Fibroblast of lung (primary cell): ENCODE data around the gene SYNDIG1. TPM values are rescaled to one million over a fixed set of nuclear protein-coding genes. Genes with fewer than 3 reads are reported as not detected.
A peak's percentile ranks its signal among the peaks of the same experiment; 100 is the strongest.

Source experiments
- DNase-seq, 2 donors: peaks; one replicate each; pipeline versions ENCODE4 v3.0.0 to v3.0.0-alpha.2; 2010; ENCODE audit warnings: low read depth in 2 of 2
- H2AFZ ChIP-seq: 2 replicates; pipeline ENCODE4 v1.5.1; 2012; ENCODE audit warnings: low read length, control low read depth, inconsistent platforms
- H3K27ac ChIP-seq: 2 replicates; pipeline ENCODE4 v1.5.1; 2011; ENCODE audit warnings: low read length, control low read depth; ENCODE audit not compliant: insufficient read depth
- H3K27me3 ChIP-seq: 2 replicates; pipeline ENCODE4 v1.5.1; 2011; ENCODE audit warnings: mild to moderate bottlenecking, low read length; ENCODE audit not compliant: control insufficient read depth, insufficient read depth
- H3K36me3 ChIP-seq: 2 replicates; pipeline ENCODE4 v1.5.1; 2011; ENCODE audit warnings: low read length; ENCODE audit not compliant: control insufficient read depth, insufficient read depth
- H3K4me1 ChIP-seq: 2 replicates; pipeline ENCODE4 v1.5.1; 2011; ENCODE audit warnings: low read length; ENCODE audit not compliant: control insufficient read depth, insufficient read depth; ENCODE audit errors: extremely low read depth
- H3K4me2 ChIP-seq: 2 replicates; pipeline ENCODE4 v1.5.1; 2011; ENCODE audit warnings: low read length, control low read depth; ENCODE audit not compliant: insufficient read depth; ENCODE audit errors: extremely low read depth
- H3K4me3 ChIP-seq, 4 experiments: fragments of 200-600 bp in 1 of 4; sonication (generic) in 1 of 4; replicated peaks in 1 of 4; 2 replicates each; pipeline ENCODE4 v1.5.1; 2011 to 2016; ENCODE audit warnings: low read length in 4 of 4, low read depth in 3 of 4, mild to moderate bottlenecking in 3 of 4, control low read depth in 2 of 4, inconsistent platforms in 1 of 4, mixed read lengths in 1 of 4; ENCODE audit not compliant: insufficient read depth in 1 of 4; ENCODE audit errors: control extremely low read depth in 1 of 4
- H3K79me2 ChIP-seq: 2 replicates; pipeline ENCODE4 v1.5.1; 2012; ENCODE audit warnings: mild to moderate bottlenecking, low read length, inconsistent platforms; ENCODE audit not compliant: control insufficient read depth, insufficient read depth
- H3K9ac ChIP-seq: 2 replicates; pipeline ENCODE4 v1.5.1; 2011; ENCODE audit warnings: mild to moderate bottlenecking, low read length, control low read depth; ENCODE audit not compliant: insufficient read depth
- H3K9me3 ChIP-seq: 2 replicates; pipeline ENCODE4 v1.5.1; 2012; ENCODE audit warnings: low read depth, low read length; ENCODE audit not compliant: control insufficient read depth, insufficient read depth
- H4K20me1 ChIP-seq: 2 replicates; pipeline ENCODE4 v1.5.1; 2011; ENCODE audit warnings: low read length; ENCODE audit not compliant: control insufficient read depth, insufficient read depth; ENCODE audit errors: extremely low read depth
- EZH2 ChIP-seq: IDR thresholded peaks from 2 replicates; pipeline ENCODE4 v1.5.1; 2012; ENCODE audit warnings: low read length, control low read depth, mild to moderate bottlenecking; ENCODE audit errors: missing control alignments
- polyA plus RNA-seq, 2 donors: library from polyadenylated mRNA; depleted of rRNA in 1 of 2; stranded (reverse) in 1 of 2; unstranded in 1 of 2; fragments of >200 nt; gene quantifications; 2 replicates each; pipeline ENCODE4 v1.2.1, GENCODE V29; 2011 to 2012; ENCODE audit warnings: missing spikeins in 1 of 2
- total RNA-seq: library from RNA; depleted of rRNA; stranded (reverse); fragments of >200 nt; gene quantifications from 2 replicates; pipeline ENCODE4 v1.2.1, GENCODE V29; 2014
- TF ChIP-seq, protein P1 (sequence below), 2 donors: IDR thresholded peaks in 1 of 2; conservative IDR thresholded peaks in 1 of 2; 1 replicate in 1 of 2; 2 replicates in 1 of 2; pipeline ENCODE4 v1.5.1; 2011 to 2012; ENCODE audit warnings: low read length in 2 of 2, control low read depth in 1 of 2, inconsistent platforms in 1 of 2, low read depth in 1 of 2, mild to moderate bottlenecking in 1 of 2

Gene SYNDIG1
- total and polyA plus RNA-seq, 2 donors (not counting 1 experiment from before 2014, with no cell fraction given) = 0.02 to 0.17 TPM

DNA sequence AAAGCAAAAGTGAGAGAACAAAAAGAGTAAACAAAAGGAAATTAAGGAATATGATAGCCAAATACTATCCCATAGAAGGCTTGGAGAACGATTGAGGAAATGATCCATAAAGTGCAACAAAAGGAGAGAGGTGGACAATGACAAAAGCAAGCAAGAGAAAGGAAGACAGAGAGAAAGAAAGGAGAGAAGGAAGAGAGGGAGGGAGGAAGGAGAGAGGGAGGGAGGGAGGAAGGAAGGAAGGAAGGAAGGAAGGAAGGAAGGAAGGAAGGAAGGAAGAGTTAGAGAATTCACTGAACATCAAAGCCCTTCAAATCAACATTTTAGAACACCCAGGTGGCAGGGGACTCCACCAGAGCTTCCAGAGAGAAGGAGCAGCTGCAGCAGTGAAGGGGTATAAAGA, 185.0 kb downstream of the SYNDIG1 start:
- no peak overlapping the region for H3K4me3 ChIP-seq
- no peak for DNase-seq
- TF ChIP-seq, protein P1, sequence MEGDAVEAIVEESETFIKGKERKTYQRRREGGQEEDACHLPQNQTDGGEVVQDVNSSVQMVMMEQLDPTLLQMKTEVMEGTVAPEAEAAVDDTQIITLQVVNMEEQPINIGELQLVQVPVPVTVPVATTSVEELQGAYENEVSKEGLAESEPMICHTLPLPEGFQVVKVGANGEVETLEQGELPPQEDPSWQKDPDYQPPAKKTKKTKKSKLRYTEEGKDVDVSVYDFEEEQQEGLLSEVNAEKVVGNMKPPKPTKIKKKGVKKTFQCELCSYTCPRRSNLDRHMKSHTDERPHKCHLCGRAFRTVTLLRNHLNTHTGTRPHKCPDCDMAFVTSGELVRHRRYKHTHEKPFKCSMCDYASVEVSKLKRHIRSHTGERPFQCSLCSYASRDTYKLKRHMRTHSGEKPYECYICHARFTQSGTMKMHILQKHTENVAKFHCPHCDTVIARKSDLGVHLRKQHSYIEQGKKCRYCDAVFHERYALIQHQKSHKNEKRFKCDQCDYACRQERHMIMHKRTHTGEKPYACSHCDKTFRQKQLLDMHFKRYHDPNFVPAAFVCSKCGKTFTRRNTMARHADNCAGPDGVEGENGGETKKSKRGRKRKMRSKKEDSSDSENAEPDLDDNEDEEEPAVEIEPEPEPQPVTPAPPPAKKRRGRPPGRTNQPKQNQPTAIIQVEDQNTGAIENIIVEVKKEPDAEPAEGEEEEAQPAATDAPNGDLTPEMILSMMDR (conservative IDR thresholded peaks at IDR 0.05 in 1 of 2, IDR thresholded peaks at IDR 0.05 in 1 of 2; ENCODE audit: low read depth in 1 of 2, low read length in 2 of 2) = no peak
- no peak for TF ChIP-seq EZH2
- H3K9me3 ChIP-seq = no peaks in the 10 kb centered on the region
- no peak overlapping the region for H3K9ac ChIP-seq
- peaks cover 22% of the 10 kb centered on the region for H3K4me1 ChIP-seq
- H3K4me2 ChIP-seq = no peak overlapping the region
- no peaks in the 10 kb centered on the region for H3K36me3 ChIP-seq
- no peak overlapping the region for H3K27ac ChIP-seq
- no peaks in the 10 kb centered on the region for H3K27me3 ChIP-seq
- no peak overlapping the region for H2AFZ ChIP-seq
- no peaks in the 10 kb centered on the region for H3K79me2 ChIP-seq
- H4K20me1 ChIP-seq = no peaks in the 10 kb centered on the region

DNA sequence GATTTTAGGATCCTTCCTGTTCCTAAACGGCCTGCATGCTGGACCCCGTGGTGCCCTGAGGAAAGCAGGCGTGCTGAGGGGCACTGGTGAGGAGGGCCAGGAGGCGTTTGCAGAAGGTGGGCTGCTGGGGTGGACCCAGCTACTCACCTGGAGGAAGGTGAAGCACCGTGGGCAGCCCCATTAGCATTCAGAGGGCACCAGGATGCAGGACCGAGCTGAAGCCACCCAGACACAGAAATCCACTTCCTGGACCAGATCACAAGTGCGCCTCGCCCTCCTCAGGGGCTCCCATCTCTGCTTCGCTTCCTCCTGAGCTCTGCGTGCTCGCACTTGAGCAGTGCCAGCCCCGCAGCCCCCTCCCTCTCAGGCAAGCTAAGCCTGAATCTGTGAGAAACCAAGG, 187.0 kb downstream of the SYNDIG1 start:
- Histone ChIP-seq H3K27ac (no peak overlapping the region), H3K36me3 (no peaks in the 10 kb centered on the region), H3K79me2 (no peaks in the 10 kb centered on the region), H3K9ac (no peak overlapping the region), H3K4me1 (peaks cover 8% of the 10 kb centered on the region), H3K9me3 (no peaks in the 10 kb centered on the region), H3K27me3 (no peaks in the 10 kb centered on the region), H3K4me3 (no peak overlapping the region), H2AFZ (no peak overlapping the region), H3K4me2 (no peak overlapping the region), H4K20me1 (no peaks in the 10 kb centered on the region)
- TF ChIP-seq, protein P1 (conservative IDR thresholded peaks at IDR 0.05 in 1 of 2, IDR thresholded peaks at IDR 0.05 in 1 of 2; ENCODE audit: low read depth in 1 of 2, low read length in 2 of 2) = no peak
- TF ChIP-seq EZH2 = no peak
- no peak for DNase-seq

DNA sequence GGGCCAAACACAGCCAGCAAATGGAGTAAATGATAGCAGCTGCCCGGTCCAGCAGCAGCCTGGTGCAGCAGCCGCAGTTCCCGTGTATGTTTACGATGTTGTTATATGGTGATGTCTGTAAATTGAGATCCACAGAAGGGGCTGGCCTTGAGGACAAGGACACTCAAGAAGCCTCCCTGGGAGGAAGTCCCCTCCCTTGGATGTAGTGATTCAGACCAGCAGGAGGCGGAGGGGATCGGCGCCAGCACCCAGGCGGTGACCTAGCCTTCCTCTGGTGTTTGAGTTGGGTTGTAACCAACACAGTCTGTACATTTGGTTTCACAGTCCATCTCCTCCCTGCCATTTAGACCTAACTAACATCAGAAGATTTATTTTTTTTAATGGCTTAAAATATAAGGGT, 187.8 kb downstream of the SYNDIG1 start:
- Histone ChIP-seq H3K9ac (no peak overlapping the region), H3K4me2 (no peak overlapping the region), H3K79me2 (no peaks in the 10 kb centered on the region), H3K4me3 (no peak overlapping the region), H3K27me3 (no peaks in the 10 kb centered on the region), H3K9me3 (no peaks in the 10 kb centered on the region), H2AFZ (no peak overlapping the region), H3K27ac (no peak overlapping the region), H3K4me1 (no peaks in the 10 kb centered on the region), H4K20me1 (no peaks in the 10 kb centered on the region), H3K36me3 (no peaks in the 10 kb centered on the region)
- no peak for TF ChIP-seq EZH2
- TF ChIP-seq, protein P1 (conservative IDR thresholded peaks at IDR 0.05 in 1 of 2, IDR thresholded peaks at IDR 0.05 in 1 of 2; ENCODE audit: low read depth in 1 of 2, low read length in 2 of 2) = peak in 1 of 2 donors; percentile 53
- DNase-seq = peak; percentile 65 to 67
